ENCODE results near the gene LETM1.

- TF ChIP-seq ZC3H10 (CRISPR knock-in tag; IDR thresholded peaks at IDR 0.05) (no peak), BACH2 (CRISPR knock-in tag; IDR thresholded peaks at IDR 0.05; ENCODE audit: borderline replicate concordance) (no peak)
Measured at GRCh38 chr4:1896658-1896991, 40.7 kb upstream of the LETM1 start.

All from SK-N-SH treated with all-trans-retinoic acid at 6 μM for 48 hours (cell line).